ENCODE measurements around the gene TNFRSF12A. TPM values are rescaled to one million over a fixed set of nuclear protein-coding genes. Genes with fewer than 3 reads are reported as not detected.

The TNFRSF12A gene
- total and polyA plus RNA-seq, 2 of the 13 experiments (the other 11 are each of a cell fraction or from before 2014, with no cell fraction given) = 61.9 to 66.0 TPM

DNA sequence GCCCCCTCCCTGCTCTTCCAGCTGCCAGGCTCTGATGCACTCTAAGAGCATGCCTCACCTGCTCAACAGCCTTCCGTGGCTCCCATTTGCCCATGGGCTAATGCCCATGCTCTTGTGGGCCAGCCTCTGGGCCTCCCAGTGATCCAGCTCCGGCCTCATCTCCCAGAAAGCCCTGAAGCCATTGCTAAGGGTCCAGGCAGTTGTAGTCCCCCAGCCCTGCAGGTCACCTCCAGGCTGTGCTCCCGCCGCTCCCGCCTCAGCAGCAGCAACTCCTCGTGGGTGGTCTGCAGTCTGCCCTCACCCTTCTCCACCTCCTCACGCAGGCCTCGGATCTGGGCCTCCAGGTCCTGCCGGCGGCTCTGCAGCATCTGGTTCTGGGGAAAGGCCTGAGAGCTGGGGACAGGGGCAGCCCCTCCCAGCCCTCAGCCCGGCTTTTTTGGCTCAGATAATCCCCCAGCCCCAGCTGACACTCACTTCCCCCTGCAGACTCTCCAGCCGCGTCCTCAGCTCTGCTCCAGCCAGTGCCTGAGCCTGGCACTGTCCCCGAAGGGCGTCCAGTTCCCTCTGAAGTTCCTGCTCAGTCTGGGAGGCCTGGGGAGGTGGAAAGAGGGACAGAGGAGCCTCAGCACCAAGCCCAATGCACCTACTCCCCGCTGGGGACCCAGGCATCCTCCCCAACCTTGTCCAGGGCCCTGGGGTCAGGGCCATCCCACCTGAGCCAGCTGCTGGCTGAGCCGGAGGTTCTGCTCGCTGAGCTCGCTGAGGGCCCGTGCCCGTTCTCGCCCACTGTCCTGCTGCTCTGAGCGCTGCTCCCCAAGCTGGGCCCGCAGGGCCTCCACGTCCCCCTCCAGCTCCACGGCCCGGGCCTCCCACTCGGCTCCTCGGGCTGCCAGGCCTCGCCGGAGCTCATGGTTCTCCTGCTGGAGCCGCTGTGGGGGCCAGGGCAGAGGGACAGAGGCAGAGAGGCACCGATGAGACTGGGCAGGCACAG lies 10.3 kb downstream of the TNFRSF12A start:
- Histone ChIP-seq H3K4me3 (replicated peaks in 1 of 3; ENCODE audit: insufficient read depth in 1 of 3, low read depth in 2 of 3, low read length in 3 of 3) (no peak overlapping the region; a peak in 1 of 6 replicates), H4K20me1 (ENCODE audit: insufficient read depth, low read length) (peaks cover 2% of the 10 kb centered on the region; the same call in 1 of the 2 replicates), H3K79me2 (ENCODE audit: insufficient read depth, low read length) (no peaks in the 10 kb centered on the region), H3K9ac (ENCODE audit: insufficient read depth, low read depth, low read length) (no peak overlapping the region), H3K27me3 (ENCODE audit: control insufficient read depth in 1 of 2, insufficient read depth in 2 of 2, low read length in 2 of 2) (peaks cover 12 to 64% of the 10 kb centered on the region in 2 experiments), H3K9me3 (ENCODE audit: low read length) (no peaks in the 10 kb centered on the region), H3K27ac (ENCODE audit: extremely low read length, insufficient read depth, low read length) (no peak overlapping the region), H3K36me3 (replicated peaks in 1 of 2; ENCODE audit: control insufficient read depth in 1 of 2, insufficient read depth in 2 of 2, low read length in 2 of 2) (peaks cover 14% of the 10 kb centered on the region in 2 experiments; a peak in 4 of 5 replicates), H2AFZ (ENCODE audit: low read length) (no peak overlapping the region), H3K4me2 (ENCODE audit: low read depth, low read length) (no peak overlapping the region), H3K4me1 (ENCODE audit: insufficient read depth, low read length) (peaks cover 25% of the 10 kb centered on the region)
- ChIA-PET POLR2A (interaction anchor here (0.9 to 18.8 kb wide), 4 partner anchors 9 to 57 kb away, joined by 3 to 750 read pairs (median 21); partner anchors contain the start of genes CLDN9, HCFC1R1, THOC6 and TNFRSF12A), CTCF (ENCODE audit: low intra/inter-chr PET ratio, low total read pairs) (interaction anchor here (1.4 kb wide), 1 partner anchor 29 kb away, joined by 5 read pairs; no protein-coding TSS in a partner anchor)
- ATAC-seq (peak; percentile 6), DNase-seq (ENCODE audit: low spot score) (no peak), FAIRE-seq (no peak)
- in situ Hi-C loops (cut with HindIII; ENCODE audit: extremely low pct_ligation_motif_present, low pct_unique_long_range_greater_than_20kb) = no loop called here
- BruUV-seq (replicated peaks) = no TSS peak
- no peak for TF ChIP-seq ZNF549 (CRISPR knock-in tag; IDR thresholded peaks at IDR 0.05)
- TF ChIP-seq, protein P1, sequence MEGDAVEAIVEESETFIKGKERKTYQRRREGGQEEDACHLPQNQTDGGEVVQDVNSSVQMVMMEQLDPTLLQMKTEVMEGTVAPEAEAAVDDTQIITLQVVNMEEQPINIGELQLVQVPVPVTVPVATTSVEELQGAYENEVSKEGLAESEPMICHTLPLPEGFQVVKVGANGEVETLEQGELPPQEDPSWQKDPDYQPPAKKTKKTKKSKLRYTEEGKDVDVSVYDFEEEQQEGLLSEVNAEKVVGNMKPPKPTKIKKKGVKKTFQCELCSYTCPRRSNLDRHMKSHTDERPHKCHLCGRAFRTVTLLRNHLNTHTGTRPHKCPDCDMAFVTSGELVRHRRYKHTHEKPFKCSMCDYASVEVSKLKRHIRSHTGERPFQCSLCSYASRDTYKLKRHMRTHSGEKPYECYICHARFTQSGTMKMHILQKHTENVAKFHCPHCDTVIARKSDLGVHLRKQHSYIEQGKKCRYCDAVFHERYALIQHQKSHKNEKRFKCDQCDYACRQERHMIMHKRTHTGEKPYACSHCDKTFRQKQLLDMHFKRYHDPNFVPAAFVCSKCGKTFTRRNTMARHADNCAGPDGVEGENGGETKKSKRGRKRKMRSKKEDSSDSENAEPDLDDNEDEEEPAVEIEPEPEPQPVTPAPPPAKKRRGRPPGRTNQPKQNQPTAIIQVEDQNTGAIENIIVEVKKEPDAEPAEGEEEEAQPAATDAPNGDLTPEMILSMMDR (CRISPR knock-in tag; IDR thresholded peaks at IDR 0.05) = 0 out of 2 replicates have a peak, but pooled peaks have one; percentile 1
- intact Hi-C loops (cut with micrococcal nuclease; ENCODE audit: unreplicated experiment) = no loop called here
- 33% methylated on average over 18 of the region's 33 CpGs for WGBS (ENCODE audit: low lambda C conversion rate)

DNA sequence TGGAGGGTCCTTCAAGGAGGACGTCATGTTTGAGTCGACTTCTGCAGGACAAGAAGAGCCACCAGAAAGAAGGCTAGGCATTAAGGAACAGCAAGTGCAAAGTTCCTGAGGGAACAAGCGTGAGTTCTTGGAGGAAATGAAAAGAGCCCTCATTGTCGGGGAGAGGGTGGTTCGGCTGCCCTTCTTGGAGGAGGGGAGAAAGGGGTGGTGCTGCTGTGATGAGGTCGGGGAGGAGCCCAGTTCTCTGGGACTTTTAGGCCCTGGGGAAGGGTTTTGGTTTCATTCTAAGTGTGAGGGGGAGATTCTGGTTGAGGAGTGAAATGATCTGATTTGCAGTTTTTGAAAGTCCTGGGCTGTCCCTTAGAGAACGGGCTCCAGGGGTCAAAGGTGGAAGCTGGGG lies 12.5 kb downstream of the TNFRSF12A start:
- ChIA-PET POLR2A (interaction anchor here (1.1 kb wide), 1 partner anchor 9 kb away, joined by 3 read pairs; the partner anchor contains the start of genes HCFC1R1 and THOC6), CTCF (ENCODE audit: low intra/inter-chr PET ratio, low total read pairs) (no interaction called here)
- Histone ChIP-seq H3K27me3 (ENCODE audit: control insufficient read depth in 1 of 2, insufficient read depth in 2 of 2, low read length in 2 of 2) (peaks cover 15 to 84% of the 10 kb centered on the region in 2 experiments), H4K20me1 (ENCODE audit: insufficient read depth, low read length) (no peaks in the 10 kb centered on the region), H3K4me3 (replicated peaks in 1 of 3; ENCODE audit: insufficient read depth in 1 of 3, low read depth in 2 of 3, low read length in 3 of 3) (no peak overlapping the region), H3K4me1 (ENCODE audit: insufficient read depth, low read length) (peaks cover 30% of the 10 kb centered on the region), H3K36me3 (replicated peaks in 1 of 2; ENCODE audit: control insufficient read depth in 1 of 2, insufficient read depth in 2 of 2, low read length in 2 of 2) (no peaks in the 10 kb centered on the region), H3K9ac (ENCODE audit: insufficient read depth, low read depth, low read length) (no peak overlapping the region), H3K79me2 (ENCODE audit: insufficient read depth, low read length) (no peaks in the 10 kb centered on the region), H3K4me2 (ENCODE audit: low read depth, low read length) (no peak overlapping the region), H2AFZ (ENCODE audit: low read length) (no peak overlapping the region), H3K27ac (ENCODE audit: extremely low read length, insufficient read depth, low read length) (no peak overlapping the region), H3K9me3 (ENCODE audit: low read length) (no peaks in the 10 kb centered on the region)
- ATAC-seq (no peak), DNase-seq (ENCODE audit: low spot score) (no peak), FAIRE-seq (no peak)
- no TSS peak for BruUV-seq (replicated peaks)
- intact Hi-C loops (cut with micrococcal nuclease; ENCODE audit: unreplicated experiment) = no loop called here
- WGBS (ENCODE audit: low lambda C conversion rate) = 20% methylated on average over 7 of the region's 7 CpGs
- in situ Hi-C loops (cut with HindIII; ENCODE audit: extremely low pct_ligation_motif_present, low pct_unique_long_range_greater_than_20kb) = no loop called here
- TF ChIP-seq TAF1 (CRISPR knock-in tag; IDR thresholded peaks at IDR 0.05) (no peak), POLR2A (IDR thresholded peaks at IDR 0.05; ENCODE audit: insufficient read depth in 1 of 2, low read depth in 2 of 2, low read length in 2 of 2) (no peak), ATRX (CRISPR knock-in tag; IDR thresholded peaks at IDR 0.05; ENCODE audit: borderline replicate concordance) (no peak)
- TF ChIP-seq, protein P2, sequence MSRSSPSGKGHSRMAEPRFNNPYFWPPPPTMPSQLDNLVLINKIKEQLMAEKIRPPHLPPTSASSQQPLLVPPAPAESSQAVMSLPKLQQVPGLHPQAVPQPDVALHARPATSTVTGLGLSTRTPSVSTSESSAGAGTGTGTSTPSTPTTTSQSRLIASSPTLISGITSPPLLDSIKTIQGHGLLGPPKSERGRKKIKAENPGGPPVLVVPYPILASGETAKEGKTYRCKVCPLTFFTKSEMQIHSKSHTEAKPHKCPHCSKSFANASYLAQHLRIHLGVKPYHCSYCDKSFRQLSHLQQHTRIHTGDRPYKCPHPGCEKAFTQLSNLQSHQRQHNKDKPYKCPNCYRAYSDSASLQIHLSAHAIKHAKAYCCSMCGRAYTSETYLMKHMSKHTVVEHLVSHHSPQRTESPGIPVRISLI (CRISPR knock-in tag; IDR thresholded peaks at IDR 0.05; ENCODE audit: borderline replicate concordance) = no peak
- TF ChIP-seq, protein P3, sequence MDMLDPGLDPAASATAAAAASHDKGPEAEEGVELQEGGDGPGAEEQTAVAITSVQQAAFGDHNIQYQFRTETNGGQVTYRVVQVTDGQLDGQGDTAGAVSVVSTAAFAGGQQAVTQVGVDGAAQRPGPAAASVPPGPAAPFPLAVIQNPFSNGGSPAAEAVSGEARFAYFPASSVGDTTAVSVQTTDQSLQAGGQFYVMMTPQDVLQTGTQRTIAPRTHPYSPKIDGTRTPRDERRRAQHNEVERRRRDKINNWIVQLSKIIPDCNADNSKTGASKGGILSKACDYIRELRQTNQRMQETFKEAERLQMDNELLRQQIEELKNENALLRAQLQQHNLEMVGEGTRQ (IDR thresholded peaks at IDR 0.05; ENCODE audit: low read depth, low read length) = no peak
- TF ChIP-seq, protein P3 (CRISPR knock-in tag; IDR thresholded peaks at IDR 0.05; ENCODE audit: borderline replicate concordance) = no peak

All from HepG2 (cell line).